HepG2 (cell line): ENCODE data around the gene GK. TPM values are rescaled to one million over a fixed set of nuclear protein-coding genes. Genes with fewer than 3 reads are reported as not detected.
A peak's percentile ranks its signal among the peaks of the same experiment; 100 is the strongest.

ENCODE experiments used
- ARNTL ChIP-seq: sonication (generic); formaldehyde crosslinking; IDR thresholded peaks from 2 replicates; pipeline ENCODE4 v1.4.0; 2020; ENCODE audit warnings: mild to moderate bottlenecking, missing genetic modification reagents
- ATF5 ChIP-seq: sonication (generic); formaldehyde crosslinking; IDR thresholded peaks from 2 replicates; pipeline ENCODE4 v1.4.0; 2020; ENCODE audit warnings: mild to moderate bottlenecking, low read depth, missing genetic modification reagents
- EEA1 ChIP-seq: sonication (generic); formaldehyde crosslinking; IDR thresholded peaks from 2 replicates; pipeline ENCODE4 v1.5.1; 2020; ENCODE audit warnings: mild to moderate bottlenecking, missing genetic modification reagents, borderline replicate concordance
- FUBP1 ChIP-seq: sonication (generic); formaldehyde crosslinking; IDR thresholded peaks from 2 replicates; pipeline ENCODE4 v1.5.1; 2020; ENCODE audit warnings: missing genetic modification reagents, mild to moderate bottlenecking, borderline replicate concordance
- HMG20A ChIP-seq: IDR thresholded peaks from 2 replicates; pipeline ENCODE4 v1.6.1; 2016; ENCODE audit warnings: borderline replicate concordance
- MYNN ChIP-seq: sonication (generic); formaldehyde crosslinking; IDR thresholded peaks from 2 replicates; pipeline ENCODE4 v1.4.0; 2020; ENCODE audit warnings: mild to moderate bottlenecking, low read depth, missing genetic modification reagents
- PHB2 ChIP-seq: fragments of 450-650 bp; IDR thresholded peaks from 2 replicates; pipeline ENCODE4 v1.6.1; 2018; ENCODE audit not compliant: partially characterized antibody
- RFX3 ChIP-seq: IDR thresholded peaks from 2 replicates; pipeline ENCODE4 v1.6.1; 2016; ENCODE audit warnings: missing biosample characterization, missing genetic modification reagents
- SP2 ChIP-seq: sonication (generic); formaldehyde crosslinking; IDR thresholded peaks from 2 replicates; pipeline ENCODE4 v1.5.1; 2020; ENCODE audit warnings: mild to moderate bottlenecking, missing genetic modification reagents
- TBL1XR1 ChIP-seq: fragments of 150-350 bp; IDR thresholded peaks from 2 replicates; pipeline ENCODE4 v1.6.1; 2014; ENCODE audit warnings: borderline replicate concordance, low read length; ENCODE audit not compliant: partially characterized antibody
- TEAD2 ChIP-seq: sonication (generic); formaldehyde crosslinking; IDR thresholded peaks from 2 replicates; pipeline ENCODE4 v1.9.0; 2021; ENCODE audit warnings: missing genetic modification reagents
- ZKSCAN8 ChIP-seq: IDR thresholded peaks from 2 replicates; pipeline ENCODE4 v1.6.1; 2016; ENCODE audit warnings: borderline replicate concordance, missing genetic modification reagents, missing compliant biosample characterization
- ZNF205 ChIP-seq: IDR thresholded peaks from 2 replicates; pipeline ENCODE4 v1.6.1; 2018; ENCODE audit warnings: missing biosample characterization, missing genetic modification reagents
- ZNF44 ChIP-seq: sonication (generic); formaldehyde crosslinking; IDR thresholded peaks from 2 replicates; pipeline ENCODE4 v1.5.1; 2020; ENCODE audit warnings: mild to moderate bottlenecking, missing genetic modification reagents
- ZNF468 ChIP-seq: sonication (generic); formaldehyde crosslinking; IDR thresholded peaks from 2 replicates; pipeline ENCODE4 v1.8.0; 2022; ENCODE audit warnings: mild to moderate bottlenecking, moderate library complexity, missing genetic modification reagents
- ZNF646 ChIP-seq: sonication (generic); formaldehyde crosslinking; IDR thresholded peaks from 2 replicates; pipeline ENCODE4 v1.9.0; 2021; ENCODE audit warnings: mild to moderate bottlenecking, missing genetic modification reagents
- ZNF761 ChIP-seq: sonication (generic); formaldehyde crosslinking; conservative IDR thresholded peaks from 2 replicates; pipeline ENCODE4 v1.4.0; 2020; ENCODE audit warnings: mild to moderate bottlenecking, missing genetic modification reagents
- ZSCAN21 ChIP-seq: sonication (generic); formaldehyde crosslinking; IDR thresholded peaks from 2 replicates; pipeline ENCODE4 v1.8.0; 2022; ENCODE audit warnings: mild to moderate bottlenecking, missing genetic modification reagents, moderate library complexity, borderline replicate concordance
- polyA plus RNA-seq, 8 experiments: library from polyadenylated mRNA; depleted of rRNA in 3 of 8; stranded (reverse) in 7 of 8; unstranded in 1 of 8; fragments of >200 nt; fragmentation: Illumina TruSeq in 4 of 8; extraction: Trizol in 4 of 8; gene quantifications; 2 replicates each; pipeline versions ENCODE4 v1.2.1 to v1.2.3, GENCODE V29; 2011 to 2016; ENCODE audit warnings: low read depth in 4 of 8, missing spikeins in 1 of 8, mixed read lengths in 1 of 8; ENCODE audit not compliant: insufficient read depth in 1 of 8
- total RNA-seq, 5 experiments: library from RNA; depleted of rRNA; stranded (reverse); fragments of >200 nt; fragmentation: Illumina TruSeq; extraction: Trizol; gene quantifications; 2 replicates each; pipeline ENCODE4 v1.2.3, GENCODE V29; 2016; ENCODE audit warnings: low read depth in 1 of 5
- TF ChIP-seq, protein P1 (sequence below): sonication (generic); formaldehyde crosslinking; IDR thresholded peaks from 2 replicates; pipeline ENCODE4 v1.5.0; 2020; ENCODE audit warnings: missing genetic modification reagents

The GK gene
- total and polyA plus RNA-seq, 2 of the 13 experiments (the other 11 are each of a cell fraction or from before 2014, with no cell fraction given): 64.2 to 265 TPM

GRCh38 chrX:30627818-30628652 lies 25.2 kb upstream of the GK start (continued):
- no peak for TF ChIP-seq ATF5
- TF ChIP-seq ZNF44: no peak
- peak; percentile 68; the same call in 1 of the 2 replicates for TF ChIP-seq ZKSCAN8
- TF ChIP-seq ZNF468 (CRISPR knock-in tag): no peak
- no peak for TF ChIP-seq ARNTL (CRISPR knock-in tag)
- TF ChIP-seq ZSCAN21 (CRISPR knock-in tag): no peak
- TF ChIP-seq PHB2: no peak
- no peak for TF ChIP-seq SP2 (CRISPR knock-in tag)
- peak; percentile 81 for TF ChIP-seq HMG20A (CRISPR knock-in tag)
- peak; percentile 79; the same call in 1 of the 2 replicates for TF ChIP-seq ZNF646 (CRISPR knock-in tag)
- no peak for TF ChIP-seq EEA1
- TF ChIP-seq RFX3 (CRISPR knock-in tag): no peak
- TF ChIP-seq ZNF205 (CRISPR knock-in tag): no peak
- no peak for TF ChIP-seq ZNF761 (CRISPR knock-in tag)
- TF ChIP-seq TBL1XR1: peak; percentile 60
- no peak for TF ChIP-seq MYNN (CRISPR knock-in tag)
- TF ChIP-seq FUBP1 (CRISPR knock-in tag): no peak
- TF ChIP-seq, protein P1, sequence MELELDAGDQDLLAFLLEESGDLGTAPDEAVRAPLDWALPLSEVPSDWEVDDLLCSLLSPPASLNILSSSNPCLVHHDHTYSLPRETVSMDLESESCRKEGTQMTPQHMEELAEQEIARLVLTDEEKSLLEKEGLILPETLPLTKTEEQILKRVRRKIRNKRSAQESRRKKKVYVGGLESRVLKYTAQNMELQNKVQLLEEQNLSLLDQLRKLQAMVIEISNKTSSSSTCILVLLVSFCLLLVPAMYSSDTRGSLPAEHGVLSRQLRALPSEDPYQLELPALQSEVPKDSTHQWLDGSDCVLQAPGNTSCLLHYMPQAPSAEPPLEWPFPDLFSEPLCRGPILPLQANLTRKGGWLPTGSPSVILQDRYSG: no peak
- no peak for TF ChIP-seq TEAD2 (CRISPR knock-in tag)
